ENCODE measurements around the gene KLF13.

DNA sequence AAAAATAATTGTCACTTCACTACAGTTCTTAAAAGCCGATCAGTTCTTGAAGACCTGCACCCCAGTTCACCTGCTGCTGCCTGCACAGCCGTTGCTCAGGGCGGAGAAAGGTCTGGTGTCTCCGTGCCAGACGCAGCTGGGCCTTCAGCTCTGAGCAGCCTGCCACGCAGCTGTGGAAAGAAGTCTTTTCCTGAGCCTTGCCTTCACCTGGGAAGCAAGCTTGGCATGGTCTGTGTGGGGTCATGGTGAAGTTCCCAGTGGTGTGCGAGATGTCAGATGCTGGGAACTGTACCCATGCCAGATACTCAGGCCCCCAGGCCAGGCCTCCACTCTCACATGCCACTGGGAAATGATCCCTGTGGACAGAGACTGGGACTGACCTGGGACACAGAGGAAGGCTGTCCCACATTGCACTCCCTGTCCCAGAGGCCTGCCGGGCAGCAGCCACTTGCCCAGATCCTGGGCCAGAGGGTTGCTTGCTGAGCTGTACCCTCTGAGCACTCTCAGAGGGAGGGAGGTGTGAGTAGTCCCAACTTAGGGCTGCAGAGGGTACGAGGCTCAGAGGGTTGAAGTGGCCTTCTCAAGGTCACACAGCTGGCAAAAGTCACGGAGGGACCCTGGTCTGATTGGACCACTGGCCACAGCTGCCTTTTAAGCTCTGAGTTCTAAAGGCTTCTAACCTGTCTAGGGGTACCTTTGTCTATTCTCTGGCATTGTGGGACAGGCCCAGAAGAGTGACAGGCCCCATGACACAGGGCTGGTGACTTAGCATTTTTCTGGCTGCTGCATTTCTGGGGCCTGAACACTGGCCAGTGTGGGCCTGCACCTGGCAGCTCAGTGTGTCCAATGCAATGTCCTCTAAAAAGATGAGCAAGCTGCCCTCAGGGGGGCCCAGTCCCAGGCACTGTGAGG is 55.4 kb downstream of the KLF13 start:
- TF ChIP-seq, protein P1, sequence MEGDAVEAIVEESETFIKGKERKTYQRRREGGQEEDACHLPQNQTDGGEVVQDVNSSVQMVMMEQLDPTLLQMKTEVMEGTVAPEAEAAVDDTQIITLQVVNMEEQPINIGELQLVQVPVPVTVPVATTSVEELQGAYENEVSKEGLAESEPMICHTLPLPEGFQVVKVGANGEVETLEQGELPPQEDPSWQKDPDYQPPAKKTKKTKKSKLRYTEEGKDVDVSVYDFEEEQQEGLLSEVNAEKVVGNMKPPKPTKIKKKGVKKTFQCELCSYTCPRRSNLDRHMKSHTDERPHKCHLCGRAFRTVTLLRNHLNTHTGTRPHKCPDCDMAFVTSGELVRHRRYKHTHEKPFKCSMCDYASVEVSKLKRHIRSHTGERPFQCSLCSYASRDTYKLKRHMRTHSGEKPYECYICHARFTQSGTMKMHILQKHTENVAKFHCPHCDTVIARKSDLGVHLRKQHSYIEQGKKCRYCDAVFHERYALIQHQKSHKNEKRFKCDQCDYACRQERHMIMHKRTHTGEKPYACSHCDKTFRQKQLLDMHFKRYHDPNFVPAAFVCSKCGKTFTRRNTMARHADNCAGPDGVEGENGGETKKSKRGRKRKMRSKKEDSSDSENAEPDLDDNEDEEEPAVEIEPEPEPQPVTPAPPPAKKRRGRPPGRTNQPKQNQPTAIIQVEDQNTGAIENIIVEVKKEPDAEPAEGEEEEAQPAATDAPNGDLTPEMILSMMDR (IDR thresholded peaks at IDR 0.05; ENCODE audit: low read depth, low read length): no peak
- no peak for TF ChIP-seq EZH2phosphoT487 (IDR thresholded peaks at IDR 0.05; ENCODE audit: low read depth)
